ENCODE data around the gene PHLPP1.
"Not testable (repeated sequence)": the region's sequence is repeated elsewhere in the genome, so short reads cannot be mapped to it uniquely, and the experiment has no call there.

PHLPP1 gene

GRCh38 chr18:62776024-62776570 is 60.8 kb downstream of the PHLPP1 start:
- DNase-seq = no peak

- no peak for DNase-seq
Measured at GRCh38 chr18:62777814-62778213, 62.5 kb downstream of the PHLPP1 start.

- DNase-seq = no peak
Measured at GRCh38 chr18:62778976-62779869, 63.9 kb downstream of the PHLPP1 start.

GRCh38 chr18:62781262-62781661 is 65.9 kb downstream of the PHLPP1 start:
- DNase-seq = no peak

- DNase-seq = no peak
Measured at GRCh38 chr18:62781893-62782292, 66.6 kb downstream of the PHLPP1 start.

- DNase-seq = no peak
Measured at GRCh38 chr18:62784338-62784965, 69.1 kb downstream of the PHLPP1 start.

GRCh38 chr18:62784966-62785413 is 69.6 kb downstream of the PHLPP1 start:
- DNase-seq = no peak

- no peak for DNase-seq
Measured at GRCh38 chr18:62786689-62787088, 71.3 kb downstream of the PHLPP1 start.

GRCh38 chr18:62788111-62788510 is 72.8 kb downstream of the PHLPP1 start:
- DNase-seq = no peak

- DNase-seq = no peak
Measured at GRCh38 chr18:62788876-62789275, 73.5 kb downstream of the PHLPP1 start.

- DNase-seq = no peak
Measured at GRCh38 chr18:62790871-62791772, 75.8 kb downstream of the PHLPP1 start.

- no peak for DNase-seq
Measured at GRCh38 chr18:62792016-62792415, 76.7 kb downstream of the PHLPP1 start.

- no peak for DNase-seq
Measured at GRCh38 chr18:62795813-62796212, 80.5 kb downstream of the PHLPP1 start.

- DNase-seq = no peak
Measured at GRCh38 chr18:62796216-62796621, 80.9 kb downstream of the PHLPP1 start.

- no peak for DNase-seq
Measured at GRCh38 chr18:62797329-62797728, 82.0 kb downstream of the PHLPP1 start.

GRCh38 chr18:62799977-62800376 is 84.6 kb downstream of the PHLPP1 start:
- DNase-seq = no peak

- DNase-seq = no peak
Measured at GRCh38 chr18:62802523-62802922, 87.2 kb downstream of the PHLPP1 start.

- DNase-seq = no peak
Measured at GRCh38 chr18:62807396-62807795, 92.1 kb downstream of the PHLPP1 start.

GRCh38 chr18:62808123-62808522 is 92.8 kb downstream of the PHLPP1 start:
- no peak for DNase-seq

GRCh38 chr18:62809445-62809844 is 94.1 kb downstream of the PHLPP1 start:
- not testable (repeated sequence) for DNase-seq

GRCh38 chr18:62809900-62810299 is 94.6 kb downstream of the PHLPP1 start:
- no peak for DNase-seq

GRCh38 chr18:62810682-62811081 is 95.3 kb downstream of the PHLPP1 start:
- DNase-seq = no peak

- no peak for DNase-seq
Measured at GRCh38 chr18:62811674-62812073, 96.3 kb downstream of the PHLPP1 start.
